Body of pancreas (tissue), 4 donors: Measurements from ENCODE around the gene TMEM181. TPM values are rescaled to one million over a fixed set of nuclear protein-coding genes. Genes with fewer than 3 reads are reported as not detected.

Source experiments
- ATAC-seq: fragments of 150-250 bp; one replicate; pipeline ENCODE4 v1.9.1; 2016
- DNase-seq, 4 donors: peaks; one replicate each; pipeline ENCODE4 v3.0.0-alpha.2; 2019
- H3K27ac ChIP-seq, 4 donors: fragments of 200-600 bp; sonication (generic); 1 replicate in 3 of 4; 2 replicates in 1 of 4; pipeline versions ENCODE4 v1.5.1 to v1.6.1; 2016 to 2019; ENCODE audit warnings: mild to moderate bottlenecking in 1 of 4, mixed read lengths in 1 of 4, moderate library complexity in 1 of 4
- H3K27me3 ChIP-seq, 2 donors: fragments of 200-600 bp; sonication (generic); one replicate each; pipeline ENCODE4 v1.6.0; 2016; ENCODE audit warnings: mild to moderate bottlenecking in 1 of 2
- H3K36me3 ChIP-seq, 2 donors: fragments of 200-600 bp; sonication (generic); replicated peaks in 1 of 2; 2 replicates each; pipeline ENCODE4 v1.5.1; 2016; ENCODE audit warnings: low read depth in 2 of 2; ENCODE audit not compliant: insufficient read depth in 1 of 2
- H3K4me1 ChIP-seq: fragments of 200-600 bp; sonication (generic); one replicate; pipeline ENCODE4 v1.6.0; 2016
- H3K4me3 ChIP-seq, 2 donors: fragments of 200-600 bp; sonication (generic); 1 replicate in 1 of 2; 2 replicates in 1 of 2; pipeline ENCODE4 v1.5.1; 2016 to 2019
- H3K9me3 ChIP-seq, 3 donors: fragments of 200-600 bp; sonication (generic); 1 replicate in 2 of 3; 2 replicates in 1 of 3; pipeline ENCODE4 v1.5.1; 2016
- POLR2A ChIP-seq, 3 donors: fragments of 450-650 bp; IDR thresholded peaks; one replicate each; pipeline ENCODE4 v1.6.1; 2016; ENCODE audit warnings: antibody characterized with exemption in 3 of 3, mild to moderate bottlenecking in 2 of 3
- WGBS, 2 donors: methylation state at CpG; one replicate each; pipeline ENCODE4 v1.1.5; 2017; 5-methylcytosine and 5-hydroxymethylcytosine counted together
- intact Hi-C: fragments of 100-400 bp; cut with DNase I; formaldehyde crosslinking; loops from one replicate; pipeline ENCODE4 v1.15.1; 2023
- total RNA-seq, 2 donors: library from RNA; depleted of rRNA; stranded (reverse); fragments of >200 nt; gene quantifications; one replicate each; pipeline ENCODE4 v1.1.0, GENCODE V29; 2016
- TF ChIP-seq, protein P1 (sequence below), 7 experiments: fragments of 450-650 bp in 4 of 7; fragments of 200-600 bp in 3 of 7; sonication (generic) in 3 of 7; IDR thresholded peaks; one replicate each; pipeline ENCODE4 v1.5.1; 2016 to 2019; ENCODE audit warnings: antibody characterized with exemption in 7 of 7

Gene TMEM181
- total RNA-seq, 2 donors from 2014 or later, result 19.8 to 34.2 TPM

DNA sequence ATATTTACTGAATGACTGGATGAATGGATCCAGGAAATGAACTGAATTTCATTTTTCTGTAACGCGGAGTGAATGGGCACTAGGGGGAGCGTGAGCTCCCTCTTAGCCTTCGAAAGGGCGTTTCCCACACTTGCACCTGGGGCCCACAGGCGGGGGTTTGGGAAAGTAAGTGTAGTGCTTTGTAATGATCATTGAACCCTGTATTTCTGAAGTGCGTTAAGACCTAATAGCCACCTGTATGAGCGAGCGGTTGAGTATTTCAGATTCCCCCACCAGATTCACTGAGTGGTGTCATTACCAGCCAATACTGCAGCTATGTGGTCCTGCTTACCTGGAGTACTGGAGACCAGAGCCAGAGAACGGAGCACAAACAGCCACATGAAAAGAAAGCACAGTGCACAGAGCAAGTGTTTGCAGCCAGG lies 100.5 kb downstream of the TMEM181 start:
- Histone ChIP-seq H3K9me3 (no peaks in the 10 kb centered on the region), H3K4me1 (no peaks in the 10 kb centered on the region), H3K36me3 (no peaks in the 10 kb centered on the region), H3K4me3 (no peak overlapping the region), H3K27ac (no peak overlapping the region), H3K27me3 (no peaks in the 10 kb centered on the region)
- TF ChIP-seq, protein P1, sequence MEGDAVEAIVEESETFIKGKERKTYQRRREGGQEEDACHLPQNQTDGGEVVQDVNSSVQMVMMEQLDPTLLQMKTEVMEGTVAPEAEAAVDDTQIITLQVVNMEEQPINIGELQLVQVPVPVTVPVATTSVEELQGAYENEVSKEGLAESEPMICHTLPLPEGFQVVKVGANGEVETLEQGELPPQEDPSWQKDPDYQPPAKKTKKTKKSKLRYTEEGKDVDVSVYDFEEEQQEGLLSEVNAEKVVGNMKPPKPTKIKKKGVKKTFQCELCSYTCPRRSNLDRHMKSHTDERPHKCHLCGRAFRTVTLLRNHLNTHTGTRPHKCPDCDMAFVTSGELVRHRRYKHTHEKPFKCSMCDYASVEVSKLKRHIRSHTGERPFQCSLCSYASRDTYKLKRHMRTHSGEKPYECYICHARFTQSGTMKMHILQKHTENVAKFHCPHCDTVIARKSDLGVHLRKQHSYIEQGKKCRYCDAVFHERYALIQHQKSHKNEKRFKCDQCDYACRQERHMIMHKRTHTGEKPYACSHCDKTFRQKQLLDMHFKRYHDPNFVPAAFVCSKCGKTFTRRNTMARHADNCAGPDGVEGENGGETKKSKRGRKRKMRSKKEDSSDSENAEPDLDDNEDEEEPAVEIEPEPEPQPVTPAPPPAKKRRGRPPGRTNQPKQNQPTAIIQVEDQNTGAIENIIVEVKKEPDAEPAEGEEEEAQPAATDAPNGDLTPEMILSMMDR (IDR thresholded peaks at IDR 0.05), result peak; percentile 43 to 78 (median 56)
- no peak for TF ChIP-seq POLR2A (IDR thresholded peaks at IDR 0.05)
- WGBS, 2 donors, result 26% methylated on average over 10 of the region's 10 CpGs
- ATAC-seq, result peak; percentile 74
- intact Hi-C loops, result no loop called here
- DNase-seq, result peak in 3 of 4 donors; percentile 46 to 59 (median 52)

GRCh38 chr6:158661156-158661685 lies 101.3 kb downstream of the TMEM181 start:
- no peaks in the 10 kb centered on the region for H3K4me1 ChIP-seq
- intact Hi-C loops, result no loop called here

GRCh38 chr6:158662607-158662953 lies 102.7 kb downstream of the TMEM181 start:
- ATAC-seq, result no peak
- H3K36me3 ChIP-seq, result no peaks in the 10 kb centered on the region
- intact Hi-C loops, result no loop called here
- no peak overlapping the region for H3K4me3 ChIP-seq
- H3K9me3 ChIP-seq, result no peaks in the 10 kb centered on the region
- WGBS, 2 donors, result 66 to 75% methylated on average over 3 of the region's 3 CpGs
- no peak overlapping the region for H3K27ac ChIP-seq
- TF ChIP-seq, protein P1 (IDR thresholded peaks at IDR 0.05), result no peak
- no peak for TF ChIP-seq POLR2A (IDR thresholded peaks at IDR 0.05)
- no peak for DNase-seq
- H3K27me3 ChIP-seq, result no peaks in the 10 kb centered on the region
- H3K4me1 ChIP-seq, result no peaks in the 10 kb centered on the region

More at GRCh38 chr6:158661156-158661685, 101.3 kb downstream of the TMEM181 start:
- H3K4me3 ChIP-seq, result no peak overlapping the region
- 65 to 90% methylated on average over 3 of the region's 3 CpGs for WGBS, 2 donors
- H3K27ac ChIP-seq, result no peak overlapping the region
- TF ChIP-seq POLR2A (IDR thresholded peaks at IDR 0.05), result no peak
- H3K27me3 ChIP-seq, result no peaks in the 10 kb centered on the region
- H3K36me3 ChIP-seq, result no peaks in the 10 kb centered on the region
- H3K9me3 ChIP-seq, result no peaks in the 10 kb centered on the region
- ATAC-seq (no peak), DNase-seq (no peak)

GRCh38 chr6:158662954-158663624 lies 103.2 kb downstream of the TMEM181 start:
- TF ChIP-seq POLR2A (IDR thresholded peaks at IDR 0.05), result no peak
- TF ChIP-seq, protein P1 (IDR thresholded peaks at IDR 0.05), result no peak
- H3K9me3 ChIP-seq, result no peaks in the 10 kb centered on the region
- WGBS, 2 donors, result 64 to 85% methylated on average over 20 to 27 of the region's 27 CpGs
- DNase-seq (no peak), ATAC-seq (no peak)
- H3K27me3 ChIP-seq, result no peaks in the 10 kb centered on the region
- no peaks in the 10 kb centered on the region for H3K4me1 ChIP-seq
- H3K4me3 ChIP-seq, result no peak overlapping the region
- intact Hi-C loops, result no loop called here
- H3K27ac ChIP-seq, result peak overlapping the region in 3 of 4 donors; percentile 1 to 32 (median 8)
- no peaks in the 10 kb centered on the region for H3K36me3 ChIP-seq

GRCh38 chr6:158663625-158664165 lies 103.8 kb downstream of the TMEM181 start:
- H3K9me3 ChIP-seq, result no peaks in the 10 kb centered on the region
- peak; percentile 59 for ATAC-seq
- DNase-seq, result peak in 2 of 4 donors; percentile 30 to 33
- H3K4me1 ChIP-seq, result no peaks in the 10 kb centered on the region
- 37 to 45% methylated on average over 11 of the region's 11 CpGs for WGBS, 2 donors
- H3K27ac ChIP-seq, result peak overlapping the region in 3 of 4 donors; percentile 1 to 32 (median 8)
- TF ChIP-seq, protein P1 (IDR thresholded peaks at IDR 0.05), result no peak
- TF ChIP-seq POLR2A (IDR thresholded peaks at IDR 0.05), result no peak
- intact Hi-C loops, result no loop called here
- H3K27me3 ChIP-seq, result no peaks in the 10 kb centered on the region
- no peak overlapping the region for H3K4me3 ChIP-seq
- no peaks in the 10 kb centered on the region for H3K36me3 ChIP-seq
